Panc1 (cell line): ENCODE data around the gene C1orf167.

Source experiments
- CTCF ChIP-seq: fragments of 450-650 bp; IDR thresholded peaks from 2 replicates; pipeline ENCODE4 v1.5.1; 2017; ENCODE audit warnings: mild to moderate bottlenecking
- POLR2AphosphoS5 ChIP-seq: IDR thresholded peaks from 2 replicates; pipeline ENCODE4 v1.6.1; 2012; ENCODE audit warnings: mild to moderate bottlenecking, low read depth, low read length, moderate library complexity
- REST ChIP-seq, 2 experiments: IDR thresholded peaks; 2 replicates each; pipeline ENCODE4 v1.6.1; 2011 to 2012; ENCODE audit warnings: low read depth in 2 of 2, control low read depth in 1 of 2, low read length in 1 of 2, mild to moderate bottlenecking in 1 of 2, moderate library complexity in 1 of 2; ENCODE audit not compliant: insufficient read depth in 1 of 2

DNA sequence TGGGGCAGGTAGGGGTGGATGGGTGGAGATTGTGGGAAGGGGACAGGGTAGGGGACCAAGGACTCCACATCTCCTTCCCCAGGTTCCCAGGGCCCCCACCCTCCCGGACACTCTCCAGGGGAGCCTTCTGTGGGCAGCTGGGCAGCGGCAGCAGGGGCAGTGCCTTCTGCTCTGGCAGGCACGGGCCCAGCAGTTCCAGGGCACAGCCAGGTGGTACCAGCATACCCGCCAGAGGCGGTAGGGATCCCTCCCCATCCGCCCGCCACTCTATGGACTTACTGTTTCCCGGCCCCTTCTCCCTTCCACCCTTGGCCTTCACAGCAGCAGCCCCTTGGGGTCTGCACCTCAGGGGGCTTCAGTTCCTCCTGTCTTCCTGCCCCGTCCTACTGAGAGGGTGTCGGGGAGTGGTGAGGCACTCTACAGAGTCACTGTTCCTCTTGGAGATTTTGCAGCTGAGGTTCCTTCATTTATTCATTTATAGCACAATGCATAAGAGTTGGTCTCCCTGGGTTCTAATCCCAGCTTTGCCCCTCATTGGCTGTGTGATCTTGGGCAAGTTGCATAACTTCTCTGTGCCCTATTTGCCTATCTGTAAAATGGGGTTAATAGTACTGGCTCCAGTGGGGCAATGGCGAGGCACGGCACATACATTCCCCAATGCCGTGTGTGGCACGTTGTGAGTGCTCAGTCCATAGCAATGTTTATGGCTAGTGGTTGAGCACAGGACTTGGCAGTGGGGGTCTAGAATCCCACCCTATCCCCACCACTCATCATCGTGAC, 17.0 kb downstream of the C1orf167 start:
- TF ChIP-seq CTCF (no peak), POLR2AphosphoS5 (no peak), REST (IDR thresholded peaks at IDR 0.05; ENCODE audit: insufficient read depth in 1 of 2, low read depth in 2 of 2, low read length in 1 of 2) (no peak)
